ENCODE measurements around the gene ZCCHC14.

- TF ChIP-seq POLR2AphosphoS5 (IDR thresholded peaks at IDR 0.05) (no peak), POLR2A (IDR thresholded peaks at IDR 0.05) (no peak), EP300 (IDR thresholded peaks at IDR 0.05) (no peak), CTCF (IDR thresholded peaks at IDR 0.05) (no peak)
Observed at GRCh38 chr16:87484487-87485331, 8.1 kb downstream of the ZCCHC14 start.

Measured in upper lobe of left lung (tissue), 4 donors.